ENCODE results near the gene APMAP.

DNA sequence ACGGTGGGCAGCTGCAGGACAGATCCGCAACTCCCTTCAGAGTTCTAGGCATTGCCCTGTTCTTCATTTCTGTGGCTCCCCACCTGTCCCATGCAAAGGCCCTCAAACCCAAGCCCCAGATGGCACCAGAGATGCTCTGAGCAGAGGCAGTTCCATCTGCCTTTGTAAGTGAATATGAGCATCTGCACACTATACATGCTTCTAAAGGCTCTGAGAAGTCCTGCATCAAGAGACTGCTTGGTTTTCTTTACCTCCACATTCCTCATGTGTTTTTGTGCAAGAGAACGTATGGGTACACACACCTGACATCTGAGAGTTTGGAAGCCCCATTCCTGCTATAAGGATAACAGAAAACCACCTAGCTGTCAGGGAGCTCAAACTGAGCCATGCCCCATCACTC, 57.8 kb downstream of the APMAP start:
- TF ChIP-seq TAF1 (IDR thresholded peaks at IDR 0.05; ENCODE audit: borderline replicate concordance, insufficient read depth, low read length) (no peak), FOXP2 (optimal IDR thresholded peaks at IDR 0.05; ENCODE audit: borderline replicate concordance, extremely low read depth, extremely low read length, insufficient read depth) (no peak)

Measured in PFSK-1 (cell line).